Measurements from ENCODE around the gene GPR153. TPM values are rescaled to one million over a fixed set of nuclear protein-coding genes. Genes with fewer than 3 reads are reported as not detected.

GPR153 gene
- total RNA-seq, 3 donors from 2014 or later (not counting 1 experiment from before 2014, with no cell fraction given) = 8.5 to 9.7 (median 8.7) TPM

GRCh38 chr1:6249739-6250689 is 10.9 kb downstream of the GPR153 start:
- 18% methylated on average over 69 of the region's 71 CpGs for WGBS (ENCODE audit: insufficient coverage)
- H3K36me3 ChIP-seq (ENCODE audit: control insufficient read depth, insufficient read depth, low read length) = no peaks in the 10 kb centered on the region
- no peak for TF ChIP-seq CTCF (IDR thresholded peaks at IDR 0.05)
- H3K27ac ChIP-seq (ENCODE audit: low read length) = no peak overlapping the region
- H3K4me1 Mint-ChIP-seq = peaks cover 0 to 8% of the 10 kb centered on the region in 2 donors
- H3K36me3 Mint-ChIP-seq = no peaks in the 10 kb centered on the region
- H3K4me3 Mint-ChIP-seq = no peak overlapping the region
- H3K27me3 Mint-ChIP-seq (ENCODE audit: low read depth in 2 of 2) = peaks cover 11 to 20% of the 10 kb centered on the region in 2 donors
- peaks cover 25% of the 10 kb centered on the region for H3K27me3 ChIP-seq (ENCODE audit: control insufficient read depth, insufficient read depth, low read length)
- ATAC-seq = no peak
- H3K9me3 Mint-ChIP-seq = no peaks in the 10 kb centered on the region
- no peaks in the 10 kb centered on the region for H3K9me3 ChIP-seq (ENCODE audit: control insufficient read depth, insufficient read depth, low read length)
- peaks cover 31% of the 10 kb centered on the region for H3K4me1 ChIP-seq (ENCODE audit: control insufficient read depth, insufficient read depth, low read length)
- DNase-seq = no peak
- H3K27ac Mint-ChIP-seq = no peak overlapping the region
- no peak overlapping the region for H3K4me3 ChIP-seq (ENCODE audit: low read length)
- intact Hi-C loops (cut with micrococcal nuclease) = loop anchor here (5.0 kb wide), 1 partner anchor 47 kb away; no protein-coding TSS in a partner anchor

DNA sequence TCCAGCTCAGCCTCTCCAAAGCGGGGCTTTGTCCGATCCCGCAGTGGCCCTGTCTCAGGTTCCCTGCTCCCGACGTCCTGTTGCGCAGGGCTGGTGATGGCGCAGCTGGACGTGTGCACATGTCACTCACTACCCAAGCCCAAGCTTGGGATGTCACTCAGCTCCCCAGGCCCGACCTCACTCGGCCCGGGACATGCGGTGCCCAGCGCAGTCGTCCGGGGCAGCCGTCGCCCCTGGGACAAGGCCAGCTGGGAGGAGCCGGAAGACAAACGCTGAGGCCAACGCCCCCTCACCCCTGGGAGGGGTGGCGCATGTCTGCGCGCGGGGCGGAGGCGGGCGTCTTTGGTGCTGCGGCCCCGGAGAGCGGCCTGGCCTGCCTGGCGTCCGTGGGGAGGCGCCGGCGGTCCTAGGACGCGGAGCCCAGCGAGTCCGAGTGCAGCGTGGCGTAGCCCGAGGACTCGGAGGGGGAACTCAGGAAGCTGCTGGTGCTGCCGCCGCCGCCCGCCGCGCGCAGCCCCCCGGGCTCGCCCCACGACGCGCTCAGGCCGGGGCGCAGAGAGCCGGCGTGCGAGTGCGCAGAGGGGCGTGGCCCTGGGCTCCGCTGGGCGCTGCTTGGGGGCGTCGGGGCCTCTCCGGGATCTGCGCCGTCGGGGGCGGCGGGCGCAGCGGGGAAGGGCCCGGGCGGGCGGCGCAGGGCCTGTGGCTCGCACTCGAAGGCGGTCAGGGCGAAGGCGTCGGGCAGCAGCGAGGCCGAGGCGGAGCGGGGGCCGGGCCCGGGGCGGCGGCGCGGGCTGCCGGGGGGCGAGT is 11.8 kb downstream of the GPR153 start:
- Mint-ChIP-seq H3K27ac (no peak overlapping the region), H3K36me3 (no peaks in the 10 kb centered on the region), H3K9me3 (no peaks in the 10 kb centered on the region), H3K4me1 (peaks cover 0 to 8% of the 10 kb centered on the region in 2 donors), H3K4me3 (no peak overlapping the region), H3K27me3 (ENCODE audit: low read depth in 2 of 2) (peaks cover 11 to 23% of the 10 kb centered on the region in 2 donors)
- Histone ChIP-seq H3K9me3 (ENCODE audit: control insufficient read depth, insufficient read depth, low read length) (no peaks in the 10 kb centered on the region), H3K27me3 (ENCODE audit: control insufficient read depth, insufficient read depth, low read length) (peaks cover 31% of the 10 kb centered on the region), H3K4me3 (ENCODE audit: low read length) (no peak overlapping the region), H3K36me3 (ENCODE audit: control insufficient read depth, insufficient read depth, low read length) (no peaks in the 10 kb centered on the region), H3K27ac (ENCODE audit: low read length) (no peak overlapping the region), H3K4me1 (ENCODE audit: control insufficient read depth, insufficient read depth, low read length) (peaks cover 31% of the 10 kb centered on the region)
- DNase-seq (no peak), ATAC-seq (no peak)
- WGBS (ENCODE audit: insufficient coverage) = 8% methylated on average over 96 of the region's 96 CpGs
- intact Hi-C loops (cut with micrococcal nuclease) = loop anchor here (5.0 kb wide), 1 partner anchor 48 kb away; no protein-coding TSS in a partner anchor
- no peak for TF ChIP-seq CTCF (IDR thresholded peaks at IDR 0.05)

DNA sequence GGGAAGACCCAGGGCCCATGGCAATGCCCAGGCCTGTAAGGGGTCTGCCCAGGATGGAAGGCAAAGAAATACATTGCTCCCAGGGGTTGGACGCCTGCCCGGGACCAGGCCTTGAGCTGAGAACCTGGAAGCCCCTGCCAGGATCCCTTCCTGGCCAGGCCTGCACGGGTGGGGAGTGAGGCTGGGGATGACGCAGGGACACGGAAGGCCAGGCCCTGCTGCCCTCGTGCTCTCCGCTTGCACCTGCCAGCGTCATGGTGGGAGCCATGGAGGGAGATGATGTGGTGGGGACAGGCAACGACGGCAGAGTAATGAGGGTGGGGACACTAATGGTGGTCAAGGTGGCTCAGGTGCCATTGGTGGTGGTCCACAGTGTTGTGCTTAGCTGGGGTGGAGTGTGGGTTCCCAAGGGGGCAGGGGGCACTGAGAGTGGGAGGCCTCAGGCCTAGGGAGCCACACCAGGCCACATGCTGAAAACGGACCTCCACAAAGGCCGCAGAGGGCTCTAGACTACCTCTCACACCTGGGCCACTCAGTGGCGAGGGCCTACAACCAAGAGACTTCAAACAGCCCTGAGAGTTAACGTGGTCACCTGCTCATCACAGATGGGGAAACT is 12.6 kb downstream of the GPR153 start:
- WGBS (ENCODE audit: insufficient coverage) = 91% methylated on average over 14 of the region's 14 CpGs
- Histone ChIP-seq H3K27ac (ENCODE audit: low read length) (no peak overlapping the region), H3K27me3 (ENCODE audit: control insufficient read depth, insufficient read depth, low read length) (peaks cover 39% of the 10 kb centered on the region)

More for the DNA sequence above, 12.6 kb downstream of the GPR153 start:
- peak overlapping the region; percentile 25 for H3K4me3 Mint-ChIP-seq
- ATAC-seq (no peak), DNase-seq (no peak)
- no peaks in the 10 kb centered on the region for H3K36me3 Mint-ChIP-seq
- H3K4me3 ChIP-seq (ENCODE audit: low read length) = no peak overlapping the region
- intact Hi-C loops (cut with micrococcal nuclease) = loop anchor here (5.0 kb wide), 1 partner anchor 49 kb away; no protein-coding TSS in a partner anchor
- no peaks in the 10 kb centered on the region for H3K9me3 Mint-ChIP-seq
- peaks cover 0 to 8% of the 10 kb centered on the region in 2 donors for H3K4me1 Mint-ChIP-seq
- no peaks in the 10 kb centered on the region for H3K9me3 ChIP-seq (ENCODE audit: control insufficient read depth, insufficient read depth, low read length)
- no peaks in the 10 kb centered on the region for H3K36me3 ChIP-seq (ENCODE audit: control insufficient read depth, insufficient read depth, low read length)
- peaks cover 11 to 30% of the 10 kb centered on the region in 2 donors for H3K27me3 Mint-ChIP-seq (ENCODE audit: low read depth in 2 of 2)
- H3K4me1 ChIP-seq (ENCODE audit: control insufficient read depth, insufficient read depth, low read length) = peaks cover 31% of the 10 kb centered on the region
- no peak for TF ChIP-seq CTCF (IDR thresholded peaks at IDR 0.05)
- no peak overlapping the region for H3K27ac Mint-ChIP-seq
